SH-SY5Y (cell line): ENCODE data around the gene MRPL21.

Experiments
- GATA2 ChIP-seq: IDR thresholded peaks from 2 replicates; pipeline ENCODE4 v1.6.1; 2011; ENCODE audit warnings: mild to moderate bottlenecking, low read depth, low read length
- GATA3 ChIP-seq: IDR thresholded peaks from 2 replicates; pipeline ENCODE4 v1.6.1; 2011; ENCODE audit warnings: low read depth, mild to moderate bottlenecking, low read length, moderate library complexity

MRPL21 gene

GRCh38 chr11:68938816-68939582 is 35.4 kb upstream of the MRPL21 start:
- TF ChIP-seq GATA2 (no peak), GATA3 (no peak)

GRCh38 chr11:68938088-68938487 is 34.5 kb upstream of the MRPL21 start:
- TF ChIP-seq GATA2 (no peak), GATA3 (no peak)

GRCh38 chr11:68936676-68937620 is 33.3 kb upstream of the MRPL21 start:
- TF ChIP-seq GATA2 (no peak), GATA3 (no peak)

GRCh38 chr11:68936358-68936636 is 32.7 kb upstream of the MRPL21 start:
- TF ChIP-seq GATA3 = no peak
- TF ChIP-seq GATA2 = no peak

GRCh38 chr11:68935516-68936357 is 32.1 kb upstream of the MRPL21 start:
- TF ChIP-seq GATA2 (no peak), GATA3 (no peak)

DNA sequence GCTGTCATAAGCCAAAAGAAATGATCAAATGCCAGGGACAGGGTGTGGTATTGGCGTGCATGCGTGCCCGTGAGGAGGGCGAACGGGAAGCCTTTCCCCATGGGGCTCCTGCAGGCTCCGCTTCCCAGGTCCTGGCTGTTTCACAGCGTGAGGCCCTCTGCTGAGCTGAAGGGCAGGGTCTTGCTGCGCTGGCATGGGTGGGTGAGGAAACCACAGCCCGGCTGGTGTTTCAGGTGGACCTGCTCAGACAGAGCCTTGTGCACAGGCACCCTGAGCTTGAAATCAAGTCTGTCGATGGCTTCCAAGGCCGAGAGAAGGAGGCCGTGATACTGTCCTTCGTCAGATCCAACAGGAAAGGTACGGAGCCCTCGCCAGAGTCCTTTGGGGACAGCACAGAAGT is 31.4 kb upstream of the MRPL21 start:
- TF ChIP-seq GATA3 = no peak
- no peak for TF ChIP-seq GATA2

DNA sequence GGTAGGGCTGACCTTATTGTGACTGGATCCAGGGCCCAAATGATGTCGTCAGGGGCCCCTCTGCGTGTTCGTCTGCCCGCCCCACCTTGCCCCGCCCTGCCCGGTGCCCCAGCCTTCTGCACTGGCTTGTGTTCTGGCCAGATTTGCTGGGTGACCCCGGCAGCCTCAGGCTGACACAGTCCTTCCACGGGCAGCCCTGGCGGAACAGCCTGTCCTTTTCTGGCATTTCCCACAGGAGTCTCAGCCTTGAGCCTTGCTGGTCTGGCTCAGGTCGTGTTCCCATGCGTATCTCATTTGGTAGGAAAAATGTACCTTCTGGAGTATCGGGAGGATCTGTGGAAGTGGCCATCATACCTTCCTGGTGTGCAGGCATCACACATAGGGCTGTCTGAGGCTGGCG is 31.0 kb upstream of the MRPL21 start:
- TF ChIP-seq GATA2 (no peak), GATA3 (no peak)

- TF ChIP-seq GATA2 (no peak), GATA3 (no peak)
Measured at GRCh38 chr11:68934321-68934645, 30.7 kb upstream of the MRPL21 start.

- no peak for TF ChIP-seq GATA2
- no peak for TF ChIP-seq GATA3
Measured at GRCh38 chr11:68933605-68934320, 30.1 kb upstream of the MRPL21 start.

DNA sequence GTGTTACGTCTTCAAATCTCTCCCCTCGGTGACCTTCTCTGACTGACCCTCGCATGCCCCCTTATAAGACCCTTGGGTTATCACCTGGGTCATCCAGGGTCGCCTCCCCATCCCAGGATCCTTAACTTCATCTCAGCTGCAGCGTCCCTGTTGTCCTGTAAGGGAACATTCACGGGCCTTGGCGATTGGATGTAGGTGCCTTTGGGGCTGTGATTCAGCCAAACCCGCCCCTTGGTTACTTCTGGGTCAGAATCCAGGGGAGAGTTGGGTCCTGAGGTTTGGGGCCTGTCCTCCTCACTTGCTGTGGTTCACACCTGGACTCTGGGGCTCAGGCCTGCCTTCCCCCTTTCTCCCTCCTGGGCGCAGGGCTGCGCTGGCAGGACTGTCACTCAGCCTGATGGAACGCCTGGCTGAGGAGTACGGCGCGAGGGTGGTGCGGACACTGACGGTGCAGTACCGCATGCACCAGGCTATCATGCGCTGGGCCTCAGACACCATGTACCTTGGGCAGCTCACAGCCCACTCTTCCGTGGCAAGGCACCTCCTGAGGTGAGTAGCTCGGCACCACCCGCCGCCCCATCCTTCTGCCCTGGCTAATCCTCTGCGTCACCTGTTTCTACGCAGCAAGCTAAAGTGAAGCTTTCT is 29.4 kb upstream of the MRPL21 start:
- TF ChIP-seq GATA3 (no peak), GATA2 (no peak)

DNA sequence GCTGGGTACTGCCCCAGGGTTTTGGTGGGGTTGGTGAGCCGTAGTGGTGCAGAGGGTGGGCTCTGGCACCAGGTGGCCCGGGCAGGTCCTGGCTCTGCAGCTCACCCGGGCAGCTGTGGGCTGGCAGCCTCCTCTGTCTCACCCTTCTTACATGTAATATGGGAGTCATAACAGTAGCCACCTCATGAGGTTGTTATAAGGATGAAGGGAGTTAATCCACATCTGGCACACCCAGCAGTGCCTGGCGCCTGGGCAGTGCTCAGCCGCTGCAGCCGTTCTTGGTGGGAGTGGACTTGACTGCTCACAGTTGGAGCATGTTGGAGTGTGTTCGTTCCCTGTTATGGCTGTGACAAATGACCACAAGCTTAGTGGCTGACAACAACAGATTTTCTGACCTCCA is 28.7 kb upstream of the MRPL21 start:
- no peak for TF ChIP-seq GATA3
- TF ChIP-seq GATA2 = no peak

- TF ChIP-seq GATA3 = no peak
- no peak for TF ChIP-seq GATA2
Measured at GRCh38 chr11:68931911-68932310, 28.3 kb upstream of the MRPL21 start.
